Esophagus (tissue), 2 donors: Measurements from ENCODE around the gene SCOC. TPM values are rescaled to one million over a fixed set of nuclear protein-coding genes. Genes with fewer than 3 reads are reported as not detected.

ENCODE experiments used
- H3K27ac ChIP-seq, 2 donors: one replicate each; pipeline ENCODE4 v1.5.1; 2013; ENCODE audit warnings: low read depth in 2 of 2, mild to moderate bottlenecking in 2 of 2, inconsistent platforms in 1 of 2, low read length in 1 of 2, moderate library complexity in 1 of 2
- H3K27me3 ChIP-seq, 2 donors: one replicate each; pipeline ENCODE4 v1.6.1; 2013; ENCODE audit warnings: low read length in 2 of 2, control low read depth in 1 of 2, mild to moderate bottlenecking in 1 of 2; ENCODE audit not compliant: insufficient read depth in 2 of 2, control insufficient read depth in 1 of 2
- H3K36me3 ChIP-seq, 2 donors: one replicate each; pipeline ENCODE4 v1.6.1; 2013; ENCODE audit warnings: low read length in 1 of 2; ENCODE audit not compliant: control insufficient read depth in 2 of 2, insufficient read depth in 2 of 2
- H3K4me1 ChIP-seq, 2 donors: one replicate each; pipeline ENCODE4 v1.6.1; 2013; ENCODE audit warnings: low read length in 1 of 2; ENCODE audit not compliant: control insufficient read depth in 2 of 2, insufficient read depth in 2 of 2
- H3K4me3 ChIP-seq, 2 donors: one replicate each; pipeline ENCODE4 v1.5.1; 2013; ENCODE audit warnings: low read length in 2 of 2, mild to moderate bottlenecking in 2 of 2, low read depth in 1 of 2, moderate library complexity in 1 of 2
- H3K9me3 ChIP-seq, 2 donors: one replicate each; pipeline ENCODE4 v1.6.1; 2013; ENCODE audit warnings: mild to moderate bottlenecking in 2 of 2, low read depth in 1 of 2, low read length in 1 of 2, moderate library complexity in 1 of 2; ENCODE audit not compliant: control insufficient read depth in 2 of 2, insufficient read depth in 1 of 2
- WGBS, 2 donors: extraction: QIAGEN DNeasy Blood & Tissue Kit; methylation state at CpG; one replicate each; pipeline ENCODE4 v1.1.7; 2013; 5-methylcytosine and 5-hydroxymethylcytosine counted together
- polyA plus RNA-seq, 2 donors: library from polyadenylated mRNA; stranded (reverse); fragments of 200-250 nt; gene quantifications; one replicate each; pipeline ENCODE4 v1.2.3, GENCODE V29; 2013
- donor health status: healthy with polysubstance abuse.
- donor health status: Bipolar disorder and iron deficiency.

The SCOC gene
- polyA plus RNA-seq, 2 donors = 42.4 to 47.3 TPM

GRCh38 chr4:140342620-140343019 lies 30.8 kb upstream of the SCOC start:
- 73 to 86% methylated on average over 1 of the region's 1 CpG for WGBS, 2 donors
- peaks cover 0 to 2% of the 10 kb centered on the region in 2 donors for H3K27me3 ChIP-seq
- H3K36me3 ChIP-seq = no peaks in the 10 kb centered on the region
- no peak overlapping the region for H3K27ac ChIP-seq
- peaks cover 0 to 2% of the 10 kb centered on the region in 2 donors for H3K4me1 ChIP-seq
- no peak overlapping the region for H3K4me3 ChIP-seq
- H3K9me3 ChIP-seq = no peaks in the 10 kb centered on the region

- WGBS, 2 donors = 15 to 23% methylated on average over 5 of the region's 5 CpGs
These were observed 30.1 kb upstream of the SCOC start for GRCh38 chr4:140343303-140343702.

GRCh38 chr4:140344101-140344500 lies 29.3 kb upstream of the SCOC start:
- no peaks in the 10 kb centered on the region for H3K36me3 ChIP-seq
- no peaks in the 10 kb centered on the region for H3K9me3 ChIP-seq
- 61 to 69% methylated on average over 3 of the region's 3 CpGs for WGBS, 2 donors
- peaks cover 0 to 2% of the 10 kb centered on the region in 2 donors for H3K4me1 ChIP-seq
- H3K27me3 ChIP-seq = peaks cover 0 to 2% of the 10 kb centered on the region in 2 donors
- H3K27ac ChIP-seq = no peak overlapping the region
- no peak overlapping the region for H3K4me3 ChIP-seq

More at GRCh38 chr4:140343303-140343702, 30.1 kb upstream of the SCOC start:
- H3K4me3 ChIP-seq = no peak overlapping the region
- H3K27me3 ChIP-seq = peaks cover 0 to 2% of the 10 kb centered on the region in 2 donors
- H3K9me3 ChIP-seq = no peaks in the 10 kb centered on the region
- no peaks in the 10 kb centered on the region for H3K36me3 ChIP-seq
- H3K27ac ChIP-seq = no peak overlapping the region
- peaks cover 0 to 2% of the 10 kb centered on the region in 2 donors for H3K4me1 ChIP-seq

GRCh38 chr4:140344621-140345020 lies 28.8 kb upstream of the SCOC start:
- Histone ChIP-seq H3K27me3 (peaks cover 0 to 2% of the 10 kb centered on the region in 2 donors), H3K4me3 (no peak overlapping the region), H3K4me1 (peaks cover 0 to 2% of the 10 kb centered on the region in 2 donors), H3K36me3 (no peaks in the 10 kb centered on the region), H3K27ac (no peak overlapping the region), H3K9me3 (no peaks in the 10 kb centered on the region)
- 79 to 86% methylated on average over 9 of the region's 9 CpGs for WGBS, 2 donors

GRCh38 chr4:140346136-140346535 lies 27.3 kb upstream of the SCOC start:
- WGBS, 2 donors = 70 to 84% methylated on average over 9 of the region's 9 CpGs
- no peak overlapping the region for H3K27ac ChIP-seq
- H3K4me1 ChIP-seq = peaks cover 0 to 2% of the 10 kb centered on the region in 2 donors
- no peak overlapping the region for H3K4me3 ChIP-seq
- H3K9me3 ChIP-seq = no peaks in the 10 kb centered on the region
- no peaks in the 10 kb centered on the region for H3K36me3 ChIP-seq
- peaks cover 0 to 2% of the 10 kb centered on the region in 2 donors for H3K27me3 ChIP-seq

GRCh38 chr4:140349816-140350215 lies 23.6 kb upstream of the SCOC start:
- 90 to 91% methylated on average over 2 of the region's 2 CpGs for WGBS, 2 donors

GRCh38 chr4:140351093-140352075 lies 22.1 kb upstream of the SCOC start:
- H3K27me3 ChIP-seq = no peaks in the 10 kb centered on the region
- WGBS, 2 donors = 93 to 94% methylated on average over 28 of the region's 28 CpGs
- H3K4me1 ChIP-seq = no peaks in the 10 kb centered on the region
- H3K4me3 ChIP-seq = no peak overlapping the region
- no peaks in the 10 kb centered on the region for H3K9me3 ChIP-seq
- H3K36me3 ChIP-seq = no peaks in the 10 kb centered on the region
- no peak overlapping the region for H3K27ac ChIP-seq

More at GRCh38 chr4:140349816-140350215, 23.6 kb upstream of the SCOC start:
- Histone ChIP-seq H3K27me3 (peaks cover 0 to 2% of the 10 kb centered on the region in 2 donors), H3K4me1 (no peaks in the 10 kb centered on the region), H3K27ac (no peak overlapping the region), H3K9me3 (no peaks in the 10 kb centered on the region), H3K36me3 (no peaks in the 10 kb centered on the region), H3K4me3 (no peak overlapping the region)

- Histone ChIP-seq H3K36me3 (no peaks in the 10 kb centered on the region), H3K4me1 (no peaks in the 10 kb centered on the region), H3K4me3 (no peak overlapping the region), H3K27ac (no peak overlapping the region), H3K9me3 (no peaks in the 10 kb centered on the region), H3K27me3 (peaks cover 0 to 2% of the 10 kb centered on the region in 2 donors)
- 61% methylated on average over 6 of the region's 6 CpGs for WGBS, 2 donors
These were observed 19.7 kb upstream of the SCOC start for GRCh38 chr4:140353786-140354185.

GRCh38 chr4:140355288-140355687 lies 18.2 kb upstream of the SCOC start:
- 61 to 72% methylated on average over 1 of the region's 1 CpG for WGBS, 2 donors
- Histone ChIP-seq H3K4me3 (no peak overlapping the region), H3K9me3 (no peaks in the 10 kb centered on the region), H3K36me3 (no peaks in the 10 kb centered on the region), H3K4me1 (no peaks in the 10 kb centered on the region), H3K27ac (no peak overlapping the region), H3K27me3 (peaks cover 0 to 2% of the 10 kb centered on the region in 2 donors)
